ENCODE measurements around the gene SDK2. TPM values are rescaled to one million over a fixed set of nuclear protein-coding genes. Genes with fewer than 3 reads are reported as not detected.
A peak's percentile ranks its signal among the peaks of the same experiment; 100 is the strongest.

Gene SDK2
- total RNA-seq, 1 experiment from 2014 or later, result 0.30 TPM

DNA sequence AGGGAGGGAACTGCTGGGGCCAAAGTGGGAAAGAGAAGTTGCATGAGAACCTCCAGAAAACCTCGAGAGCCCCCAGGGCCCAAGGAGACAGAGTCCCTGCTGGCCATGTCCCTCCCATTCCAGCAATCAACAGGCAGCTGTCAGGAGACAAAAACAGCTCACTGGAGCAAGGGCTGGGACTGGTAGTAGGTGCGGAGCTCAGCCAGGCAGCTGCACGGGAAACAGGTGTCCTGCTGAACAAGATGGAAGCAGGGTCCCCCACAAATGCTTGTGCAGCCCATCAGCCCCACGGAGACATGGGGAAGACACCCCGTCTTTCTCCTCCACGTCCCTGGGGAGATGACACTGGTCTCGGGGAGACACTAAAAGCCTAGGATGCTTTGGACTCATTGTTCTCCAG lies 34.5 kb downstream of the SDK2 start:
- DNase-seq (ENCODE audit: low read depth), result no peak

DNA sequence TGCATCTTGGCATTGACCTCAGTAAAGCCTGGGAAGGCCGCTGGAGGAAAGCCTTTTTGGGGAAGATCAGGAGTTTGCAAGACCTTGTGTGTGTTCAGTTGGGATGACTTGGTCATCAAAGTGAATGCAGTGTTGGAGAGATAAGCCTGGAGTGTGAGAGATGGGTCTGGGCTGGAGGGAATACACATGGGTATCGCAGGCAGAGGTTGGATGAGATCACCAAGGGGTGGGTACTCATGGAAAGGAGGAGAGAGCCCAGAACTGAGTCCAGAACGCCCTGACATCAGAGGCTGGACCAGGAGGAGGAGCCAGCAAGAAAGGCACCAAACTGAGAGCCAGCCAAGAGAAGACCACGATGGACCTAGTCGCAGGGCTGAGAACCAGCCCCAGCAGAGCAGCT lies 35.2 kb downstream of the SDK2 start:
- no peak for DNase-seq (ENCODE audit: low read depth)

DNA sequence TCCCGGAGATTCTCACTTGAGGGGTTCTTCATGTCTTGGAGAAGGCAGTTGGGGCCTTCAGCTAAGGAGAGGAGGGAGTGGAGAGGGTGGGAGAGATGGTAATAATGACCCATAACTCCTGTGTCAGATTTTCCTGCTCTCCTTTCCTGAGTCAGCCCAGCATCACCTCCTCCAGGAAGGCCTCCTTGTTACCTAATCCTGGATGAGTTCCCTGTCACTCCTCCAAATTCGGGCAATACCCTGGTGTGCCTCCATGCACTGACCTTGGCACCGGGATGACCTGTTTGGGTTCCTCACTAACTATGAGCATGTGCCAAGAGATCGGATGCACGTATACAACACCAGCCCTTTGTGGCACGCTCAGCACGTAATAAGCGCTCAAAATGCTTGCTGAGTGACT lies 38.8 kb downstream of the SDK2 start:
- no peak for DNase-seq (ENCODE audit: low read depth)

DNA sequence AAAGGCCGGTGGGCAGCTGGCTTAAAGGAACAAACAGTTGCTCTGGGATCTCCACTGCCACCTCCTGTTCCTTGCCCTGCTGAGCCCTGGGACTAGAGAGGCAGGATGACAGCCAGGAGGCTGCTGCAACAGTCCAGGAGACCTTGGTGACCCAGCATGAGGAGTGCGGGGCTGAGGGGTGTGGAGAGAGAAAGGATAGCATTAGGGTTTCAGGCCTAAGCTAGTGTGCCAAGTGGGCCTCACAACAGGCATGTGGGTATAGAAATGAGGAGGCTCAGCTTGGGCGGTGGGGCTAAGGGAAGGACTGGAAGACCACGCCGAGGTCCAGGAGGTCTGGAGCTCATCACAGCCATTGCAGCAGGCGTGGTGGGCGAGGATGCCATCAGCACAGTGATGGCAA lies 39.8 kb downstream of the SDK2 start:
- no peak for DNase-seq (ENCODE audit: low read depth)

DNA sequence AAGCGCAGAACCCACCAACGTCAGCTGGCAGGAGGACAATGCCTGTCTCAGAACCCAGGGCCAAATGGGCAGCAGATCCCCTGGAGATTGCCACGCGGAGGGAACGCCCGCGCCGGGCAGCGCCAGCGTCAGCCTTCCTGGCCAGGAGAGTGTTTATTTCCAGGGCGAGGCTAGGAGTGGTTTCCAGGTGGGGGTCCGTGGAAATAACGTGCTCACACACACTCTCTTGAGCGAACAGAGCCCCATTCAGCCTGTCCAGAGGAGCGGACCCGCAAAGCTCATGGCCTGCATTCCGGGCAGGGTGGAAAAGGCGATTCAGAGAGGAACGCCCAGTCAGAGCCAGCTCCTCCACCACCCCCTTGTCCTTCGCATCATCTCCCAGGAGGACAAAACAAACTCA lies 40.3 kb downstream of the SDK2 start:
- DNase-seq (ENCODE audit: low read depth), result no peak

DNA sequence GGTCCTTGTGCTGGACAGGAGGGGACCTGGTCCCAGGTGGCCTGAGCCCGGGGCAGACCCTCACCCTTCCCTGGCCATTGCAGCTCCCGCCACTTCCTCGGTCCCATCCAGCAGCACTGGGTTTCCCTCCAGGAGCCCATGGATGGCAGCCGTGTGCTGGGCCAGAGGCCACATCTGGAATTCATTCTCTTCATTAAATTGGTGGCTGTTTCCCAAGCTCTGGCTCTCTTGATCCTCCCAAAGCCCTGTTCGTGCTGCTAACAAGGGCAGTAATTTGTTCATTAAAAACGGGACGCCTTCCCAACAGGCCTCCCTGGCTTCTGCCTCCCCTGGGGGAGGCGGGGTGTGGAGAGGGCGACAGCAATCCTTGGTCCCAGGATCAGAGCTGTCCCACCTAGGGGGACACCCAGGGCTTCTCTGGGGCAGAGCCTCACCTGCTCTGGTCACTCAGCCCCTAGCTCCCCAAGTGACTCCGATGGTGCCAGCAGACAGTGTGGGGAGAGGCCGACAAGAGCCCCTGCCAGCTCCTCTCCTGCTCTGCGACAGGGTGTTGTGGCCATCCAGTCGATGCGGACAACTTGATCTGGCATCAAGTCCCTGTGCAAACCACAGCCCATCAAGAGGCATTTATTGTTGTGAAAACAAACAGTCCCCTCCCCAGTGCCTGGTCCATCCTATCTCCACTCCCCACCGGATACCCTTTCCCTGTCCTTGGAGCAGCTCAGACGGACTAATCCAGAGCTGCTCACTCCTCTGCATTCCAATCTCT lies 44.0 kb downstream of the SDK2 start:
- DNase-seq (ENCODE audit: low read depth), result no peak

DNA sequence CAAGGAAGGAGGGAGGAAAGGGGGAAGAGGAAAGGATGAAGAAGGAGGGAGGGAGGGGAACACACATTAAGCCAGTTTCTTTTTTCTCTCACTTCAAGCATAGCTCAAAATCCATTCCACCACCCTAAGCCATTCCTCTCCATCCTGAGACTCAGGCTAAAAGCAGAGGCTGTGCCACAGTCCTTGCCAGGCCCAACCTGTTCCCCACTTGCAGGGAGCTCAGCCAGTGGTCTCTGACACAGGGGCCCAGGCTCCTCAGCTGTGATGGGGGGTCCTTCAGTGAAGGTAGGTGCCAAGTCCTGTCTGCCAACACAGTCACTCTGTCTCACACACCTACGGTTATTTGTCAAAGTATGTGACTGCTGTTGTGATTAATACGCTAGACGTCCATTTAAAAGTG lies 44.6 kb downstream of the SDK2 start:
- no peak for DNase-seq (ENCODE audit: low read depth)

DNA sequence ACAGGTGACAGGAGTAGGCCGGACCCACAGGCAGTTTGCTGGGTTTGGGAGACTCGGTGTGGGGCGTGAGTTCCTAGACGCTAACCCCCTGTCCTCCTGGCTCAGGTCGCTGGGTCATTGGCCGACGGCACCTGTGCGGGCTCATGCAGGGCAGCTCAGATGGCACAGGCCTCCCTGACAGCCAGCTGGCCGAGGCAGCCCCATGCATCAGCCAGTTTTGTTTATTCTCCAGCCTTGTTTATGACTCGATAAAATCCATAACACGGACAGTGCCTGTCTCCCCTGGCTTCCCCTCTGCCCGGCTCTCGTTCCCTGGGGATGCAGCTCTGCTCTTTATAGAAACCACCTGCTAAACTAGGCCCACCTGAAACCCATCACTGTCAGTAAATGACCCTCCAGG lies 46.0 kb downstream of the SDK2 start:
- DNase-seq (ENCODE audit: low read depth), result no peak

DNA sequence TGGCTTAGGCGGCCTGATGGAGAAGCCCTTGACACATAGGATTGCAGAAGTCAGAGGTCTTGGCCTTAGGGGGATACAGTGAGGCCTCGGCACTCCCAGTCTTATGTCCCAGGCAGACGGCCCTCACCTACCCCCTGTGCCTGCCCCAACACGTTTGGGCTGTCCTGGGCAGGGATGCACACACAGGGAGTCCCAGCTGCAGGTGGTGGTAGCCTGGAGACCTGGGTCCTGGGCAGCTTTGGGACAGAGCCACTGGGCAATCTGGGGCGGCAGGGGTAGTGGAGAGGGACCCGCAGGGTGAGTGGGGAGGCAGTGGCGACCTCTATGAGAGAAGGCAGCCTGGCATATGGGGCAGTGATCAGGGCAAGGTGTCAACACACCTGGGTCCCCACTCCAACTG lies 48.3 kb downstream of the SDK2 start:
- DNase-seq (ENCODE audit: low read depth), result no peak

DNA sequence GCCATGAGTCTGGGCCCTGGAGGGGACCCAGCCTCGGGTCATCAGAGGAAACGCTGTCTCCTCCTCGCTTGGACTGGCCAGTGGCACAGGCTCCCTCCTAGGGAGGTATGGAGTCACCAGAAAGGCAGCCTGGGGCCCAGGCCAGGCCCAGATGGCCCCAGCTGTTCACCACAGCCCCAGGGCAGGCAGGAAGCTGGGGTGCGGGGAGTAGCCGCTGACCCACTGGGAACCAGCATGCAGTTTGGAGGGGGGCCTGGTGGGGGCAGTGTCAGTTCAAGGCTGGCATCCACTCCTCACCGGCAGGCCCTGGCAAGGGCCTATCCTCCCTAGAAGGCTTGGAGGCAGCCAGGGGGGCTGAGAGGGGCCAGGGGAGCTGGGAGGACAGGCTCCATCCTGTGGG lies 48.8 kb downstream of the SDK2 start:
- DNase-seq (ENCODE audit: low read depth), result peak; percentile 28

DNA sequence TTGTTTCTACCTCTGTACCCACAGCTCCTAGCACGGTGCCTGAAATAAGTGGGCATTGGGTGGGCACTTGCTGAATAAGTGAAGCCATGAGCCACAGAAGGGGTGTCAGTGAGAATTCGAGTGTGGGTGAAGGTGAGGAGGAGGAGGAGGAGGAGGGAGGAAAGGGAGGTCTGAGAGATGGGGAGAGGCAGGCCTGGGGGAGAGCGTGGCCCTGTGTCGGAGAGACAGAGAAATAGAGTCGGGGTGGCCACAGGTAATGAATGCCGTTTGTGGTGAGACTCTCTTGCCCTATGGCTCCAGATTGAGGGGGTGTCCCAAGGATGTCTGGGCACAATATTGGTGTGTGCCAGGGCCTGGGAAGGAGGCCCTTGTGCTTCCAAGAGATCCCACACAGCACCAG lies 49.2 kb downstream of the SDK2 start:
- DNase-seq (ENCODE audit: low read depth), result no peak

DNA sequence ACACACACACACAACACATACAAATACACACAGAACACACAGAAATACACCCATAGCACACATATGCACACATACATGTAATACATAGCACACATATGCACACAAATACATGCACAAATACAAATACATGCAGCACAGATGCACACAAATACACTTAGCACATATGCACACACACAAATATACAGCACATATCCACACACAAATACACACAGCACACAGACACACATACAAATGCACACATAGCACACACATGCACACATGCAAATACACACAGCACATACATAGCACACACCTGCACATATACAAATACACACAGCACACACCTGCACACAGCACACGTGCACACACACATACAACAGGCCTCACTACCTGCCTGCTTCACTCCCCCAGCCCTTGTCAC lies 49.6 kb downstream of the SDK2 start:
- no peak for DNase-seq (ENCODE audit: low read depth)

DNA sequence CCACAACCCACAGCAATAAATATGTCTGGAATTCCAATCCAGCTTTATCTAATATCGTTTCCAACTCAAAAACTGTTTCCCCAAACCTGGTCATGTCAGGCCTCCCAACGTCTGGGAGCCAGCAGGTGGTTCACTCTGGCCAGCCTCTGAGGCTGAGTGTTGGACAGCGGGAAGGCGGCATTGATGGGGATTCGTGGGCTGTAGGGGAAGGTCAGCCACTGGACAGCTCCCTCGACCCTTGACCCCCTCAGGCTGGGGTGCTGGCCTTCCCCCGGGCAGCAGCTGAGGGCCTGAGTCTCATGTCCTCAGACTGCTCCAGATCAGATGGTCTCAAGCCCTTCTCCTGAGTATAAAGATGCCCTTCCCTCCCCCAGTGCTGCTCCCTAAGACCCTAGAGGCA lies 50.2 kb downstream of the SDK2 start:
- no peak for DNase-seq (ENCODE audit: low read depth)

DNA sequence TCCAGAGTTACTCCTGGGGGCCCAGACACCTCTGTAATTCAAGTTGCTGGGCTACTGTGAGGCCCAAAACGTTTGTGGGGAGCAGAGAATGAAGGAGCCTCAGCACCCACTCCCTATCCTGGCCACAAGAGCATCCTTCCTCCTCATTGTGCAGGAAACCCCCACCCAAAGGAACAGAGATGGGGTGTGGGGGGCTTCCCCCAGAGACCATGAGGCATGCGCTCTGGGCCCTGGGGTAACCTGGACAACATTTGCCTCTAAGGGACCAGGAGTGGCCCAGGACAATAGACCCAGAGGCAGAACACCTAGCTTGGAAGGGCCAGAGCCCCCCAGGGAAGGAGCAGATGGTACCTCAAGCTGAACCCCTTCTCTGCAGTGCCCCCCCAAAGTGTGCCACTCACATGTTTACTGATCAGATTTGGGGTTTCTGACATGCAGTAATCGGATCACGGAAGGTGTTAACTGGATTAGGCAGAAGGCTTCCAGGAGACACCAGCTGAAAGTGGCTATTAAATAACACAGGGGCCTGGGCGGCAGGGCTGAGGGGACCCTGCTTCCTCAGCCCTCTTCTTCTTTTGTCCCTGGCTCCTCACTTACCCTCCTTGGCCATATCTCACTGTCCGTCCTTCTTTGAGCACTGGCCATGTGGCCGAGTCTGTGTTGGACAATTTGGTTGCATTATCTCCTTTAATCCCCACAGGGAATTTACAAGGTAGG lies 50.8 kb downstream of the SDK2 start:
- DNase-seq (ENCODE audit: low read depth), result no peak

DNA sequence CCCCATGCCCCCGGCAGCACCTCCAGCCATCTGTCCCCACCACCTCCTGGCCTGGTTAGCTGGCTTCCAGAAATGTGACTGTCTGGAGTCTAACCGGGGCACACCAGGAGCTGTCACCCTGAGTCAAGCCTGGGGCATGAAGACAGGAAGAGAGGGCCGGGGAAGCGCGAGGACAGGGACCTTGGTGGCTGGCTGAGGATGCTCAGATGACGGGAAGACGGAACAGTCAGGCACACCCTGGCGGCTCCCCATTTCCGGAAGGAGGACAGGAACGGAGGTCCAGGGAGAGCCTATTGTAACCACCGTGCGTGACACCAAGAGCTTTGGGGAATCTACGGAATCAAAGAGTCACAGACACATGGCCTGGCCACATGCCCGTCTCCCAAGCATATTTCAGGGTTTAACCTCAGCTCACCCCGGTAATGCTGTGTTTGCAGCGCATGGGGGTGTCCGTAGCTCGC lies 51.7 kb downstream of the SDK2 start:
- no peak for DNase-seq (ENCODE audit: low read depth)

DNA sequence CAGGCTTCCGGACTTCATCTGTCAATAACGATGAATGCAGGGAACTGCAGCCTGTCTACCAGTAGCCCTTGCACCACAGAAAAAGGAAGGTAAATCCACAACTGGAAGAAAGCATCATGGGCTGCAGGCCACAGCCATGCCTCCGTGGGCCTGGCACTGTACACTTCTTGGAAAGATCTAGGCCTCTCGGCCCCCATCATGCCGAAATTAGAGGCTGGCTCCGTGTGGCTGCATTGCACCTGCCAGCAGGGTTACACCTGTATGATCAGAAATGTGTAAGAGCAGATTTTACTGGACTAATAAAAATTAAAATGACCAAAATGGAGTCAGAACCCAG lies 52.2 kb downstream of the SDK2 start:
- no peak for DNase-seq (ENCODE audit: low read depth)

DNA sequence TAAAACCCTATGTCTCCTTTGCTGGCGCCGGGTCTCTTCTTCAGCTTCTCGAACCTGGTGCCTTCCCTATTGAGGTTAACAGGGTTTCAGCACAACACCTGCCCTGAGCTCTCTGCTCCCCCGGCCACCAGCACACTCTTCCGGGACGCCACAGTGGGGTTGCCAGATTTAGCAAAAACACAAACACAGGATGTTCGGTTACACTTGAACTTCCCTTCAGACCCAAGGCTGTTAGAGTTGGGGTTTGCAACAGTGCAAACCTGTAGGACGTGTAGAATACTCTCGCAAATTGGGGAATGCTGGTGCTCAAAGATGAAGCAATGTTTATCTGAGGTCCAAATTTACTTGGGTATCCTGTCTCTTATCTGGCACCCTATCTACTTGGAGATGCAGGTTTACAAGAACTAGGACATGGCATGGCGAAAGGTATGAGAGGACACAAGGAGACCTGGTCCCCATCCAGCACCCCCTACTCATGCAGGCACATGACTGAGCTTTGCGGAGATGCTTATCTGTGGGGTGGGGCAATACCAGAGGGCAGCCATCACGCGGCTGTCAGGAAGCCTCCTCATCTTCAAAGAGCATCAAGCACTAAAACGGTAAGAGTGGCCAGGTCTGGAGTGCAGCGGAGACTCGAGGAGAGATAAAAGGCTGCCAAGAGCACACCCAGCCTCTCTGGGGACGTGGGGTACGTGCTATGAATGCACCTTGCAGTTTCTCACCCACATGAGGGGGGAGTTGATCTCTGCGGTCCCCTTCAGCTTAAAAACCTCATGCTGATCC lies 52.8 kb downstream of the SDK2 start:
- DNase-seq (ENCODE audit: low read depth), result no peak

DNA sequence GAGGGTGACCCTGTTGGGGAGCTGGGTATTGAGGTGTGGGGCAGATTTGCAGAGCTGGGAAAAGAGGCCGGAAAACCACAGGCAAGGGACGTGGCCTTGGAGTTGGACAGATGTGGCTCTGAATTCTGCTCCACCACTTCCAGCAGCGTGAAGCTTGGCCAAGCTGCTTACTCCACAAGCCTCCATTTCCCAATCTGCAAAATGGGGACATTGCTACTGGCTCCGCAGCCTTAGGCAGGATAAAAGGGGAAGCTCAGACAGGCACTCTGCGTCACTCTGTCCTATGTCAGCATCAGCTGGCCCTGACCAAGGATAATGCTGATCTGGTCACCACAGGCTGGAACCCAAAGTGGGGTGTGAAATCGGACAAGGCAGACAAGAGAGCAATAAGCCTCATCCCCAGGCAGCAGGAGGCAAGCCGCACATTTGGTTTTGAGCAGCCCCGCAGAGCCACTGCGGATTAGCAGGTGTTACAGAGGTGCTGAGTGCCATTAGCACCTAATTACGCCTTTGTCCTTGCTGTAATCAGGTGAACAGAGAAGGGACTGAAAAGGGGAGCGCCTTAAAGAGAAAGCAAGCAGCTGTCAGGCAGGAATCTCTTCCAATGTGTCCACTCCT lies 54.8 kb downstream of the SDK2 start:
- no peak for DNase-seq (ENCODE audit: low read depth)

DNA sequence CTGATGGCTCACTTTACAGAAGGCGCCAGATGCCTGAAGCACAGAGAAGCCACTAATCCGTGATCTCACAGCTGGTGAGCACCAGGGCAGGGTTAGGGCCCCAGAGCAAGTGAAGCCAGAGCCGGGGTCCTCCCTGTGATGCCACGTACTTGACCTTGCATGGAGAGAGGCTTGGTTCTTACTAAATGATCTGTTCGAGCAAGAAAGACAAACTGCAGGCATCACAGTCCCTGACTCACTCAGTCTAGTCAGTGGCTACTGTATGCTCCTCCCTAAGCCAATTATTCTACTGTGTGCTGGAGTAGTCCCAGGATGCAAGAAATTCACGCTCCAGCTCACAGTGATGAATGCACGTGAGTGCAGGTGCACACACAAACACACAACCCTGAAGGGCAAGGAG lies 55.4 kb downstream of the SDK2 start:
- DNase-seq (ENCODE audit: low read depth), result no peak

DNA sequence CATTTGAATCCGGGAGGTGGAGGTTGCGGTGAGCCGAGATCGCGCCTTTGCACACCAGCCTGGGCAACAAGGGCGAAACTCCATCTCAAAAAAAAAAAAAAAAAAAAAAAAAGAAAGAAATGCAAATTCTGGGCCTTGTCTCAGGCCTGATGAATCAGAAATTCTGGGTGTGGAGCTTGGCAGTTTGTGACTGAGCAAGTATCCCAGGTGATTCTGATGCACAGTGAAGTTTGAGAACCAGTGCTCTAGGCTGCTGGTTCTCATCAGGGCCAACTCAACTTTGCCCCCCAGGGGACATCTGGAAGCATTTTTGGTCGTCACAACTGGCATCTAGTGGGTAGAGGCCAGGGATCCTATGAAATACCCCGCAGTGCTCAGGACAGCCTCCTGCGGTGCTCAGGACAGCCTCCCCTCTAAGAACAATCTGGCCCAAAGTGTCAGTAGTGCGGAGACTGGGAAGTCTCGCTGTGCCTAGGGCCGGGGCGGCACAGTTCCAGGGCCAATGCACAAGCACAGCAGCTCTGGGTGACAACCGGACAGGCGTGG lies 55.9 kb downstream of the SDK2 start:
- no peak for DNase-seq (ENCODE audit: low read depth)

DNA sequence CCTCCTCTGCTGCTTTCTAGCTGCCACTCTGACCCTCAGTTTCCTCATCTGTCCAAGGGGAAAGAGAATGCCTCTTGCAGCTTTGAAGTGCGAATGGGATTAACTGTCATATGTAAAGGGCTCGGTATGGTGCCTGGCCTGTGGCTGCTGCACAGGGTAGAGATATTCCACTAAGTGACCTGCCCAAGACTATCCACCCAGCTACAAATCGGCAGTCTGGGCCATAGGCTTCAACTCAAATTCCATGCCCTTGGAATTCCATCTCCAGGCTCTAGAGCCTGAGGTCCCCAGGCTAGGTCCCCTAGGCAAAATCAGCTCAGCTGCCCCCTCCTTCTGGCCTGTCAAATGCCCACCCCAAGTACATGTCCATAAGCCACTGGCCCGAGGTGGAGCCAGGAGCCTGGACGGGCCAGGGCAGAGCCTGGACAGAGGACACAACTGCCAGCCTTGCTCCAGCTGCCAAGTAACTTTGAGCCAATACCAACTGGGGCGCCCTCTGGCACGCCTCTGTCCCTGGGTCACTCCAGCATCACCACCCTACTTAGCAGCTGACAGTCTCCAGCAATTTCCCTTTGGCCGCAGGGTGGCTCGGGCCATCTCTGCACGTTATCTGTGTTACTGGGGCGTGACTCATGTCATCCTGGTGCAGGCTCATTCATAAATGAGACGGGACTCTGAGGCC lies 57.2 kb downstream of the SDK2 start:
- peak; percentile 61 for DNase-seq (ENCODE audit: low read depth)

All from M059J (cell line).